Transverse colon (tissue), 4 donors: ENCODE measurements around the gene TUBA1B. TPM values are rescaled to one million over a fixed set of nuclear protein-coding genes. Genes with fewer than 3 reads are reported as not detected.
A peak's percentile ranks its signal among the peaks of the same experiment; 100 is the strongest.

ENCODE experiments used
- DNase-seq: peaks from one replicate; pipeline ENCODE4 v3.0.0-alpha.2; 2019
- H3K27ac ChIP-seq, 4 donors: fragments of 200-600 bp; sonication (generic); 2 replicates each; pipeline ENCODE4 v1.5.1; 2016 to 2018; ENCODE audit warnings: inconsistent platforms in 4 of 4
- H3K27me3 ChIP-seq: fragments of 200-600 bp; sonication (generic); 2 replicates; pipeline ENCODE4 v1.5.1; 2017; ENCODE audit warnings: inconsistent platforms
- H3K36me3 ChIP-seq, 4 donors: fragments of 200-600 bp; sonication (generic); 2 replicates each; pipeline ENCODE4 v1.5.1; 2017 to 2019; ENCODE audit warnings: inconsistent platforms in 4 of 4
- H3K4me1 ChIP-seq, 4 donors: fragments of 200-600 bp; sonication (generic); 2 replicates each; pipeline ENCODE4 v1.5.1; 2017 to 2020; ENCODE audit warnings: inconsistent platforms in 4 of 4
- H3K4me3 ChIP-seq, 4 donors: fragments of 200-600 bp; sonication (generic); 1 replicate in 1 of 4; 2 replicates in 3 of 4; pipeline versions ENCODE4 v1.5.1 to v1.6.1; 2017 to 2019; ENCODE audit warnings: inconsistent platforms in 4 of 4
- H3K9me3 ChIP-seq, 2 donors: fragments of 200-600 bp; sonication (generic); 2 replicates each; pipeline ENCODE4 v1.5.1; 2017 to 2019; ENCODE audit warnings: inconsistent platforms in 2 of 2
- EP300 ChIP-seq: sonication (generic); formaldehyde crosslinking; IDR thresholded peaks from one replicate; pipeline ENCODE4 v1.6.1; 2017; ENCODE audit warnings: antibody characterized with exemption, low read depth
- POLR2A ChIP-seq: fragments of 450-650 bp; IDR thresholded peaks from one replicate; pipeline ENCODE4 v1.6.1; 2016; ENCODE audit warnings: antibody characterized with exemption, mild to moderate bottlenecking, moderate library complexity
- POLR2AphosphoS5 ChIP-seq, 3 donors: sonication (generic); formaldehyde crosslinking; IDR thresholded peaks; one replicate each; pipeline ENCODE4 v1.6.1; 2016; ENCODE audit warnings: antibody characterized with exemption in 3 of 3
- WGBS, 2 donors: methylation state at CpG; one replicate each; pipeline ENCODE4 v1.1.5; 2018; ENCODE audit warnings: low coverage in 1 of 2; 5-methylcytosine and 5-hydroxymethylcytosine counted together
- in situ Hi-C, 4 donors: fragments of 200-750 bp; cut with MboI; loops; one replicate each; pipeline versions ENCODE4 v1.15.0 to v1.15.1; 2017; ENCODE audit warnings: low sequenced_read_pairs in 3 of 4, low pct_ligation_motif_present in 1 of 4, low pct_unique_long_range_greater_than_20kb in 1 of 4
- intact Hi-C: fragments of 100-400 bp; cut with DNase I; formaldehyde crosslinking; loops from one replicate; pipeline ENCODE4 v1.15.1; 2023; ENCODE audit warnings: low total_unique reads
- total RNA-seq, 4 donors: library from RNA; depleted of rRNA; stranded (reverse); fragments of >200 nt; gene quantifications; one replicate each; pipeline ENCODE4 v1.1.0, GENCODE V29; 2016
- TF ChIP-seq, protein P1 (sequence below), 5 experiments: fragments of 200-600 bp in 3 of 5; fragments of 450-650 bp in 2 of 5; sonication (generic) in 3 of 5; IDR thresholded peaks; 1 replicate in 2 of 5; 2 replicates in 3 of 5; pipeline ENCODE4 v1.5.1; 2016 to 2017; ENCODE audit warnings: antibody characterized with exemption in 5 of 5, inconsistent platforms in 3 of 5, mild to moderate bottlenecking in 2 of 5, moderate library complexity in 1 of 5

Gene TUBA1B
- total RNA-seq, 4 donors from 2014 or later: 219 to 390 (median 319) TPM

DNA sequence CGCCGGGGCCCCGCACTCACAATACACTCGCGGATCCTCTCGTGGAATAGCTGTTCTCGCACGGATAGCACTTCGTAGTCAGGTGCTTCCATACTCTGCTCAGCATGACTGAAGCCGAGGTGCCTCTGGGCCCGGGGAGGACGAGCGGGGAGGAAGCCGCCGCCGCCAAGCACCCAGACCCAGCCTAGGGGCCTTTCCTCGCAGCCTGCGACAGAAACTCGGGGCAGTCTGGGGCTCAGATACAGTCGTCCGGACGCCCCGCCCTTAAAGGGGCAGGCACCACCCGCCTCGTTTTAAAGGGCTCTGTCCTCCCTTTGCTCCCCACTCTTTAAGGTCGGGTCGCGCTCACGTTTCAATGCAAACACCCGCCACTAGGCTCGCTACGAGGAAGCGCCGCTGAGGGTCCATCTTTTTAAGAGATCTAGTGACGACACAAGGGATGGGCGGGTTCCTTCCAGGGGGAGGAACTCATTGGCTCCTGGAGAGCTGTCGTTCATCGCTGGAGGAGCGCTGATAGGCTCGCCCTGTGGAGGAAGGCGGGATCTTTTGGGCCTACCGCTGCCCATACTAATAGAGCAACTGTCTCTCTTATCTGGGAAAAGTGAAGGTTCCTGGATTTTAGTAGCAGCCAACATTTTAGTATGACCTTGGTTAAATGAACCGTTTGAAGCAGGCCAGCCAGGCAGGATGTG lies 20.6 kb downstream of the TUBA1B start, which contains the start of gene LMBR1L:
TSS of gene LMBR1L (minus strand) at position 384 of the 692 bp plus-strand sequence. CDS start at position 92, 292 bp downstream.
- WGBS, 2 donors: 0% methylated on average over 32 of the region's 43 CpGs; no CpG with 5 or more reads in 1 of the 2 donors
- in situ Hi-C loops (no loop called here), intact Hi-C loops (no loop called here)
- Histone ChIP-seq H3K27ac (peak within 1 kb of the TSS; percentile 96 to 99 (median 97)), H3K4me3 (peak within 1 kb of the TSS; percentile 64 to 92 (median 88)), H3K9me3 (no peaks in the 10 kb centered on the region), H3K27me3 (no peaks in the 10 kb centered on the region), H3K36me3 (peaks cover 0 to 6% (median 0%) of the 10 kb centered on the region in 4 donors), H3K4me1 (peaks cover 21 to 47% (median 36%) of the 10 kb centered on the region in 4 donors)
- TF ChIP-seq POLR2AphosphoS5 (IDR thresholded peaks at IDR 0.05) (peak; percentile 83 to 94 (median 89)), POLR2A (peak; percentile 90), EP300 (no peak)
- TF ChIP-seq, protein P1, sequence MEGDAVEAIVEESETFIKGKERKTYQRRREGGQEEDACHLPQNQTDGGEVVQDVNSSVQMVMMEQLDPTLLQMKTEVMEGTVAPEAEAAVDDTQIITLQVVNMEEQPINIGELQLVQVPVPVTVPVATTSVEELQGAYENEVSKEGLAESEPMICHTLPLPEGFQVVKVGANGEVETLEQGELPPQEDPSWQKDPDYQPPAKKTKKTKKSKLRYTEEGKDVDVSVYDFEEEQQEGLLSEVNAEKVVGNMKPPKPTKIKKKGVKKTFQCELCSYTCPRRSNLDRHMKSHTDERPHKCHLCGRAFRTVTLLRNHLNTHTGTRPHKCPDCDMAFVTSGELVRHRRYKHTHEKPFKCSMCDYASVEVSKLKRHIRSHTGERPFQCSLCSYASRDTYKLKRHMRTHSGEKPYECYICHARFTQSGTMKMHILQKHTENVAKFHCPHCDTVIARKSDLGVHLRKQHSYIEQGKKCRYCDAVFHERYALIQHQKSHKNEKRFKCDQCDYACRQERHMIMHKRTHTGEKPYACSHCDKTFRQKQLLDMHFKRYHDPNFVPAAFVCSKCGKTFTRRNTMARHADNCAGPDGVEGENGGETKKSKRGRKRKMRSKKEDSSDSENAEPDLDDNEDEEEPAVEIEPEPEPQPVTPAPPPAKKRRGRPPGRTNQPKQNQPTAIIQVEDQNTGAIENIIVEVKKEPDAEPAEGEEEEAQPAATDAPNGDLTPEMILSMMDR (IDR thresholded peaks at IDR 0.05): peak; percentile 49 to 86 (median 60)
- DNase-seq: peak; percentile 98

DNA sequence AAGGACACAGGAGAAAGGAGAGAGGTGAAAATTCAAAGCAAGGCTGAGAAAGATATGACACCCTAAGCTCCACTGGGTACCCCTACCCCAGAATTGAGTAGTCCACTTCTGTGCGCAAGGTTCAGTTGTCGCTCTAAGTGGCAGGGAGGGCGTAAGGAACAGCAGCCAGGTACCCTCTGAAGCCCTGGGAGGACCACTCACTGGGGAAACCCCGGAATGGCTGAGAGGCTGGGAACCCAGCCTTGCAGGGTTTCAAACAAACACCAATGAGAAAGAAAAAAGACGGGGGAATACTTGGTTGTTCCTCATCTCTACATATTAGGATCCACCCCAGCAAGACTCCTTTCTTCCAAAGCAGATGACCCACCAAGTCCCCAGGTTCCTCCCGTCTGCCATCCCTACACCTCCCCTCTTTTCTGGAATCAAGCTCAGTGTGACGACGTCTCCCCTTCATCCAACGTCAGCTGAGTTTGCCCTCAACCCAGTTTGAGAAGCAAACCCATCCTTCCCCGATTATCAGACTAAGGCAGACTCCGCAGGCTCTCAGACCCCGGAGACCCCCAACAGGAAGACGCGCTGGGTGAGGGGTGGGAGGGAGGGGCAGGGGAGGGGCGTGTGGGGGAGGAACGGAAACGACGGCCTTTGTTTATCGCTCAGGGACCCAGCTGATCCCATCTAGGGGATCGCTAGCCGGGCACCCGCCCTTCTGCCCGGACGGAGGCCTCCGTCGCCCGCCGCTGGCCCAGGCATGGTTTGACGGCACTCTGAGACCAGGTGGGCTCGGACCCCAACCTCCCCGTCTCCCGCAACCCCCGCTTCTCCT lies 21.3 kb downstream of the TUBA1B start:
- peak; percentile 32 for DNase-seq
- H3K9me3 ChIP-seq: no peaks in the 10 kb centered on the region
- H3K4me1 ChIP-seq: peaks cover 24 to 47% (median 36%) of the 10 kb centered on the region in 4 donors
- no peaks in the 10 kb centered on the region for H3K27me3 ChIP-seq
- peak overlapping the region; percentile 64 to 92 (median 88) for H3K4me3 ChIP-seq
- TF ChIP-seq POLR2A (no peak), EP300 (no peak), POLR2AphosphoS5 (IDR thresholded peaks at IDR 0.05) (no peak)
- TF ChIP-seq, protein P1 (IDR thresholded peaks at IDR 0.05): no peak
- intact Hi-C loops (no loop called here), in situ Hi-C loops (no loop called here)
- peak overlapping the region; percentile 96 to 99 (median 97) for H3K27ac ChIP-seq
- peaks cover 0 to 6% (median 0%) of the 10 kb centered on the region in 4 donors for H3K36me3 ChIP-seq
- 6 to 17% methylated on average over 1 to 23 of the region's 33 CpGs for WGBS, 2 donors

DNA sequence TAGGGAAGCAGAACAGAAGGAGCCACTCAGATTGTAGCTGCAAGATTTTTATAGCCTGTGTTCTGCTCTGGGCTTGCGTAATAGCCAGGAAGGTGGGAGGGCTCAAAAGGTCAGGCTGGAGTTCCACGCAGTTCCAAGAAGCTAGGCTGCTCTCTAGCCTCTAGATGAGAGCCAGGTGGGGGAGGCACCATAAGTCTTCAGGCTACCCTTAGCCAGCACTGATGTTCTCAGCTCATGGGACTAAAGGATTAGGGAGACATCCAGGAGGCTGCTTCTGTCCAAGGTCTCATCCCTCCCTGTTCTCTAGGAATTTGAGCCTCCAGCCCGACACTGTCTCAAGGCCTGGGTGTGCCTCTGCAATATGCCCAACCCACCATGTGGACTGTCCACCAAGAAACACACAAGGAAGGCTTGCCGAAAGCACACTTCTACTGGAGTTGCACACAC lies 22.2 kb downstream of the TUBA1B start:
- WGBS, 2 donors: 32 to 80% methylated on average over 1 to 4 of the region's 4 CpGs
- H3K9me3 ChIP-seq: no peaks in the 10 kb centered on the region
- intact Hi-C loops: no loop called here
- peaks cover 0 to 13% (median under 1%) of the 10 kb centered on the region in 4 donors for H3K36me3 ChIP-seq
- peaks cover 24 to 47% (median 36%) of the 10 kb centered on the region in 4 donors for H3K4me1 ChIP-seq
- peak overlapping the region in 3 of 4 donors; percentile 88 to 92 (median 89) for H3K4me3 ChIP-seq
- H3K27me3 ChIP-seq: no peaks in the 10 kb centered on the region
- TF ChIP-seq EP300 (no peak), POLR2AphosphoS5 (IDR thresholded peaks at IDR 0.05) (peak; percentile 56 to 65 (median 62)), POLR2A (peak; percentile 26)
- in situ Hi-C loops: no loop called here
- peak overlapping the region; percentile 96 to 99 (median 97) for H3K27ac ChIP-seq
- peak; percentile 76 for DNase-seq

DNA sequence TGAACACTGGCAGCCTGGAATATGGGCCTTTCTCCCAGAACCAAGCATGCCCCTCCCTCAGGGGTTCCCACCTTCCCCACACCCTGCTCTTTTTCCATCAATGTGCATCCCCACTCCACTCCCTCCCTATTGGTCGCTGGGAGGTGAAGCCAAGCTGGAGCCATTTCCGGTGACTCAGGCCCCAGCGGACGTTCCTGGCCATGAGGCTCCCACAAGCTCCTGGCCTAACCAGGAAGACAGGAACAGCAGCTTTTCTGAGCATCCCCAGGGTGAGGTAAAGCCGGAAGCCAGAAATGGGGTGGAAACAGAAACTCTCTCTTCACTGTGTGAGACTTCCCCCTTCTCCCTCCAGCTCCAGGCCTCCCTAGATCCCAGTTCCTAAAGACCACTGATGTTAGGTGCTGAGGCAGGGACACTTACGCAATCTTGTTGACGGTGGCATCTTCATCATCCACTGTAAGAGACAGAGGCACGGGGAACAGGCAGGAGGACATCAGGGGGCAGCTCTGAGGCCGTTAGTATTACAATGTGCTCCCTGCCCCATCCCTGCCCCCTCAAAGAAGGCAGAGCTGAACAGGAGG lies 25.6 kb downstream of the TUBA1B start:
- no peak overlapping the region for H3K4me3 ChIP-seq
- in situ Hi-C loops: no loop called here
- no peaks in the 10 kb centered on the region for H3K9me3 ChIP-seq
- intact Hi-C loops: no loop called here
- 81% methylated on average over 8 of the region's 9 CpGs; no CpG with 5 or more reads in 1 of the 2 donors for WGBS, 2 donors
- H3K36me3 ChIP-seq: peaks cover 0 to 43% (median 17%) of the 10 kb centered on the region in 4 donors
- no peak for DNase-seq
- TF ChIP-seq EP300: no peak
- no peak for TF ChIP-seq POLR2AphosphoS5 (IDR thresholded peaks at IDR 0.05)
- no peak for TF ChIP-seq POLR2A
- TF ChIP-seq, protein P1 (IDR thresholded peaks at IDR 0.05): no peak
- peaks cover 24 to 39% (median 30%) of the 10 kb centered on the region in 4 donors for H3K4me1 ChIP-seq
- no peaks in the 10 kb centered on the region for H3K27me3 ChIP-seq
- H3K27ac ChIP-seq: no peak overlapping the region
